Fibroblast of lung (primary cell): Measurements from ENCODE around the gene F13A1. TPM values are rescaled to one million over a fixed set of nuclear protein-coding genes. Genes with fewer than 3 reads are reported as not detected.

Experiments
- DNase-seq, 2 donors: peaks; one replicate each; pipeline versions ENCODE4 v3.0.0 to v3.0.0-alpha.2; 2010; ENCODE audit warnings: low read depth in 2 of 2
- H2AFZ ChIP-seq: 2 replicates; pipeline ENCODE4 v1.5.1; 2012; ENCODE audit warnings: low read length, control low read depth, inconsistent platforms
- H3K27ac ChIP-seq: 2 replicates; pipeline ENCODE4 v1.5.1; 2011; ENCODE audit warnings: low read length, control low read depth; ENCODE audit not compliant: insufficient read depth
- H3K27me3 ChIP-seq: 2 replicates; pipeline ENCODE4 v1.5.1; 2011; ENCODE audit warnings: mild to moderate bottlenecking, low read length; ENCODE audit not compliant: control insufficient read depth, insufficient read depth
- H3K36me3 ChIP-seq: 2 replicates; pipeline ENCODE4 v1.5.1; 2011; ENCODE audit warnings: low read length; ENCODE audit not compliant: control insufficient read depth, insufficient read depth
- H3K4me1 ChIP-seq: 2 replicates; pipeline ENCODE4 v1.5.1; 2011; ENCODE audit warnings: low read length; ENCODE audit not compliant: control insufficient read depth, insufficient read depth; ENCODE audit errors: extremely low read depth
- H3K4me2 ChIP-seq: 2 replicates; pipeline ENCODE4 v1.5.1; 2011; ENCODE audit warnings: low read length, control low read depth; ENCODE audit not compliant: insufficient read depth; ENCODE audit errors: extremely low read depth
- H3K4me3 ChIP-seq, 4 experiments: fragments of 200-600 bp in 1 of 4; sonication (generic) in 1 of 4; replicated peaks in 1 of 4; 2 replicates each; pipeline ENCODE4 v1.5.1; 2011 to 2016; ENCODE audit warnings: low read length in 4 of 4, low read depth in 3 of 4, mild to moderate bottlenecking in 3 of 4, control low read depth in 2 of 4, inconsistent platforms in 1 of 4, mixed read lengths in 1 of 4; ENCODE audit not compliant: insufficient read depth in 1 of 4; ENCODE audit errors: control extremely low read depth in 1 of 4
- H3K79me2 ChIP-seq: 2 replicates; pipeline ENCODE4 v1.5.1; 2012; ENCODE audit warnings: mild to moderate bottlenecking, low read length, inconsistent platforms; ENCODE audit not compliant: control insufficient read depth, insufficient read depth
- H3K9ac ChIP-seq: 2 replicates; pipeline ENCODE4 v1.5.1; 2011; ENCODE audit warnings: mild to moderate bottlenecking, low read length, control low read depth; ENCODE audit not compliant: insufficient read depth
- H3K9me3 ChIP-seq: 2 replicates; pipeline ENCODE4 v1.5.1; 2012; ENCODE audit warnings: low read depth, low read length; ENCODE audit not compliant: control insufficient read depth, insufficient read depth
- H4K20me1 ChIP-seq: 2 replicates; pipeline ENCODE4 v1.5.1; 2011; ENCODE audit warnings: low read length; ENCODE audit not compliant: control insufficient read depth, insufficient read depth; ENCODE audit errors: extremely low read depth
- EZH2 ChIP-seq: IDR thresholded peaks from 2 replicates; pipeline ENCODE4 v1.5.1; 2012; ENCODE audit warnings: low read length, control low read depth, mild to moderate bottlenecking; ENCODE audit errors: missing control alignments
- polyA plus RNA-seq, 2 donors: library from polyadenylated mRNA; depleted of rRNA in 1 of 2; stranded (reverse) in 1 of 2; unstranded in 1 of 2; fragments of >200 nt; gene quantifications; 2 replicates each; pipeline ENCODE4 v1.2.1, GENCODE V29; 2011 to 2012; ENCODE audit warnings: missing spikeins in 1 of 2
- total RNA-seq: library from RNA; depleted of rRNA; stranded (reverse); fragments of >200 nt; gene quantifications from 2 replicates; pipeline ENCODE4 v1.2.1, GENCODE V29; 2014
- TF ChIP-seq, protein P1 (sequence below), 2 donors: IDR thresholded peaks in 1 of 2; conservative IDR thresholded peaks in 1 of 2; 1 replicate in 1 of 2; 2 replicates in 1 of 2; pipeline ENCODE4 v1.5.1; 2011 to 2012; ENCODE audit warnings: low read length in 2 of 2, control low read depth in 1 of 2, inconsistent platforms in 1 of 2, low read depth in 1 of 2, mild to moderate bottlenecking in 1 of 2

Gene F13A1
- total and polyA plus RNA-seq, 2 donors (not counting 1 experiment from before 2014, with no cell fraction given) = not detected

DNA sequence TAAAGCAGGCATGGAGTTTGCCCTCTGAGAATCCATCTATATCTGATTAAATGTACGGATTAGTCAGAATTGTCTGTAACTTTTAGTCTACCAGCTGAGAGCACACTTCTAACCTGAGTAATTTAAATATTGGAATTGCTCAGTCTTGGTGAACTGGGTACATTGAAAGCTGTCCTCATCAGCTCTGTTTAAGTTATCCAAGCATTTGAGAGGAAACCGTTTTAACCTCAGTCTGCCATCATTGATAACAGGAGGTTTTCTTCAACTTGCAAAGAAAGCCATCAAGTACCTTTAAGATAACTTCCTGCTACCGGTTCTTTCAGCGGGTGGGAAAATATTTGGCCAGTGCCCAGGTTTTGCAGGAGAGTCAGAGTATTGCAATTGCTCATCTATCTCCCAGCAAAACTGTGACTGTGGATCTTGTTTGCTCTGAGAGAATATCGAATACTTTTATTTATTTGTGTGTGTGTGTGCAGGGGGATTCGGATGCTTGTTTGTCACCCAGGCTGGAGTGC, 31.1 kb upstream of the F13A1 start:
- no peaks in the 10 kb centered on the region for H4K20me1 ChIP-seq
- H3K79me2 ChIP-seq = no peaks in the 10 kb centered on the region
- no peak overlapping the region for H3K9ac ChIP-seq
- no peaks in the 10 kb centered on the region for H3K27me3 ChIP-seq
- TF ChIP-seq, protein P1, sequence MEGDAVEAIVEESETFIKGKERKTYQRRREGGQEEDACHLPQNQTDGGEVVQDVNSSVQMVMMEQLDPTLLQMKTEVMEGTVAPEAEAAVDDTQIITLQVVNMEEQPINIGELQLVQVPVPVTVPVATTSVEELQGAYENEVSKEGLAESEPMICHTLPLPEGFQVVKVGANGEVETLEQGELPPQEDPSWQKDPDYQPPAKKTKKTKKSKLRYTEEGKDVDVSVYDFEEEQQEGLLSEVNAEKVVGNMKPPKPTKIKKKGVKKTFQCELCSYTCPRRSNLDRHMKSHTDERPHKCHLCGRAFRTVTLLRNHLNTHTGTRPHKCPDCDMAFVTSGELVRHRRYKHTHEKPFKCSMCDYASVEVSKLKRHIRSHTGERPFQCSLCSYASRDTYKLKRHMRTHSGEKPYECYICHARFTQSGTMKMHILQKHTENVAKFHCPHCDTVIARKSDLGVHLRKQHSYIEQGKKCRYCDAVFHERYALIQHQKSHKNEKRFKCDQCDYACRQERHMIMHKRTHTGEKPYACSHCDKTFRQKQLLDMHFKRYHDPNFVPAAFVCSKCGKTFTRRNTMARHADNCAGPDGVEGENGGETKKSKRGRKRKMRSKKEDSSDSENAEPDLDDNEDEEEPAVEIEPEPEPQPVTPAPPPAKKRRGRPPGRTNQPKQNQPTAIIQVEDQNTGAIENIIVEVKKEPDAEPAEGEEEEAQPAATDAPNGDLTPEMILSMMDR (conservative IDR thresholded peaks at IDR 0.05 in 1 of 2, IDR thresholded peaks at IDR 0.05 in 1 of 2; ENCODE audit: low read depth in 1 of 2, low read length in 2 of 2) = no peak
- TF ChIP-seq EZH2 = no peak
- H3K4me3 ChIP-seq = no peak overlapping the region
- DNase-seq = no peak
- H3K27ac ChIP-seq = no peak overlapping the region
- H3K4me1 ChIP-seq = no peaks in the 10 kb centered on the region
- H3K36me3 ChIP-seq = no peaks in the 10 kb centered on the region
- no peak overlapping the region for H2AFZ ChIP-seq
- no peaks in the 10 kb centered on the region for H3K9me3 ChIP-seq
- no peak overlapping the region for H3K4me2 ChIP-seq

DNA sequence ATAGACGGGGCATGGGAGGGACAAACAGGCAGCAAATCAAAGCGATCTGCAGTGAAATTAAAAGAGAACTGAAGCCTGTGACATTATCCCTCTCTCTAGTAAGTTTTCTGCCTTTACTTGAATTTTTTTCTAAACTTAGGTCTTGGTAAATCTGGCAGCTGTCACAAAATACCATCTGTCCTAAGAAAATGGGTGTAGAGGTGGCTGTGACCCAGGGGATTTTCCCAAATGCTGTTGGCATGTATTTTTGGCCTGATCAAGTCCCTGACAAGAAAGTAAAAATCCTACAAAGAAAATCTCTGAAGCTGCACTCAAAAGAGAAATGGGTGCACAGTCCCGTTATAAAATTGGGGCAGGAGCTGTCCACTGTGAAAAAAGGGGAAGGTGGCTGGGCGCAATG, 30.2 kb upstream of the F13A1 start:
- H3K4me1 ChIP-seq = no peaks in the 10 kb centered on the region
- no peaks in the 10 kb centered on the region for H4K20me1 ChIP-seq
- H3K27me3 ChIP-seq = no peaks in the 10 kb centered on the region
- no peak overlapping the region for H3K27ac ChIP-seq
- no peak for TF ChIP-seq EZH2
- TF ChIP-seq, protein P1 (conservative IDR thresholded peaks at IDR 0.05 in 1 of 2, IDR thresholded peaks at IDR 0.05 in 1 of 2; ENCODE audit: low read depth in 1 of 2, low read length in 2 of 2) = no peak
- no peaks in the 10 kb centered on the region for H3K36me3 ChIP-seq
- no peak overlapping the region for H3K4me2 ChIP-seq
- H3K9ac ChIP-seq = no peak overlapping the region
- no peak overlapping the region for H3K4me3 ChIP-seq
- no peak for DNase-seq
- no peak overlapping the region for H2AFZ ChIP-seq
- H3K79me2 ChIP-seq = no peaks in the 10 kb centered on the region
- H3K9me3 ChIP-seq = no peaks in the 10 kb centered on the region

DNA sequence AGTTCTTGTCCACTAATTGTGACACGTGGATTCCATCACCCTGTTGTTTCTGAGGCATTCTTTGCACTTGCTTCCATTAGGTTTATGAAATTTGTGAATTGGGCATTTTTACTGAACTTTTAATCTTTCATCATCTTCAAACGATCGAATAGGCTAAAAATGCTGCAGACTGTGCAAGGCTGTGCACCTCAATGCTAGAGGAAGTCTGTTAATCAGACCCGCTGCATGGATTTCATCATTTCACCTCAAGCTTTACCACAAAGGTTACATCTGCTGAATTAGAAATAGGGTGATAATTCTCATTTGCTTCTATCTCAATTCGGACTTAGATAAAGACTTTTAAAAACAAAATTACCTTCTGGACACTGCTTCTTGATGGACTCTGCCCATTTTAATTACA, 27.8 kb upstream of the F13A1 start:
- Histone ChIP-seq H3K9ac (no peak overlapping the region), H3K4me3 (no peak overlapping the region), H3K27ac (no peak overlapping the region), H3K36me3 (no peaks in the 10 kb centered on the region), H3K9me3 (no peaks in the 10 kb centered on the region), H3K79me2 (no peaks in the 10 kb centered on the region), H3K4me1 (no peaks in the 10 kb centered on the region), H3K27me3 (no peaks in the 10 kb centered on the region), H4K20me1 (no peaks in the 10 kb centered on the region), H3K4me2 (no peak overlapping the region), H2AFZ (no peak overlapping the region)
- no peak for DNase-seq
- TF ChIP-seq, protein P1 (conservative IDR thresholded peaks at IDR 0.05 in 1 of 2, IDR thresholded peaks at IDR 0.05 in 1 of 2; ENCODE audit: low read depth in 1 of 2, low read length in 2 of 2) = no peak
- no peak for TF ChIP-seq EZH2
